Measurements from ENCODE around the gene KLK3. TPM values are rescaled to one million over a fixed set of nuclear protein-coding genes. Genes with fewer than 3 reads are reported as not detected.

KLK3 gene
- polyA plus RNA-seq, 6 donors from 2014 or later: not detected

GRCh38 chr19:50897612-50898011 lies 42.9 kb downstream of the KLK3 start:
- peaks cover 0 to 12% of the 10 kb centered on the region in 2 donors for H3K36me3 Mint-ChIP-seq
- peak overlapping the region in 1 of 8 donors; percentile 12 for H3K4me3 Mint-ChIP-seq
- ATAC-seq (ENCODE audit: low read depth in 2 of 2) (no peak), DNase-seq (no peak)
- peaks cover 5 to 17% (median 8%) of the 10 kb centered on the region in 3 donors for H3K27me3 Mint-ChIP-seq
- peak overlapping the region in 5 of 6 donors; percentile 0 to 96 (median 90) for H3K27ac Mint-ChIP-seq
- peaks cover 7 to 51% (median 9%) of the 10 kb centered on the region in 3 donors for H3K4me1 Mint-ChIP-seq
- peaks cover 0 to 12% (median 7%) of the 10 kb centered on the region in 7 donors for H3K9me3 Mint-ChIP-seq

GRCh38 chr19:50898018-50898417 lies 43.3 kb downstream of the KLK3 start:
- Mint-ChIP-seq H3K36me3 (peaks cover 0 to 12% of the 10 kb centered on the region in 2 donors), H3K4me1 (peaks cover 7 to 50% (median 9%) of the 10 kb centered on the region in 3 donors), H3K4me3 (peak overlapping the region in 1 of 8 donors; percentile 12), H3K27me3 (peaks cover 5 to 17% (median 8%) of the 10 kb centered on the region in 3 donors), H3K27ac (peak overlapping the region in 4 of 6 donors; percentile 0 to 96 (median 68)), H3K9me3 (peaks cover 0 to 12% (median 7%) of the 10 kb centered on the region in 7 donors)
- DNase-seq (no peak), ATAC-seq (ENCODE audit: low read depth in 2 of 2) (no peak)

- DNase-seq (no peak), ATAC-seq (ENCODE audit: low read depth in 2 of 2) (no peak)
- Mint-ChIP-seq H3K36me3 (peaks cover 0 to 9% of the 10 kb centered on the region in 2 donors), H3K27me3 (peaks cover 5 to 17% (median 8%) of the 10 kb centered on the region in 3 donors), H3K9me3 (peaks cover 0 to 9% (median 5%) of the 10 kb centered on the region in 7 donors), H3K4me3 (no peak overlapping the region), H3K4me1 (peaks cover 7 to 45% (median 9%) of the 10 kb centered on the region in 3 donors), H3K27ac (peak overlapping the region in 1 of 6 donors; percentile 80)
These were observed 44.9 kb downstream of the KLK3 start for GRCh38 chr19:50899569-50899968.

- Mint-ChIP-seq H3K27me3 (peaks cover 13 to 24% (median 14%) of the 10 kb centered on the region in 3 donors), H3K9me3 (peaks cover 0 to 1% (median 0%) of the 10 kb centered on the region in 7 donors), H3K4me3 (no peak overlapping the region), H3K36me3 (no peaks in the 10 kb centered on the region), H3K27ac (no peak overlapping the region), H3K4me1 (peaks cover 0 to 19% (median 0%) of the 10 kb centered on the region in 3 donors)
- ATAC-seq (ENCODE audit: low read depth in 2 of 2) (no peak), DNase-seq (no peak)
These were observed 47.9 kb downstream of the KLK3 start for GRCh38 chr19:50902640-50903039.

GRCh38 chr19:50906217-50906616 lies 51.5 kb downstream of the KLK3 start:
- DNase-seq (no peak), ATAC-seq (ENCODE audit: low read depth in 2 of 2) (no peak)
- H3K27ac Mint-ChIP-seq: no peak overlapping the region
- peaks cover 0 to 1% (median 0%) of the 10 kb centered on the region in 7 donors for H3K9me3 Mint-ChIP-seq
- H3K36me3 Mint-ChIP-seq: no peaks in the 10 kb centered on the region
- H3K4me3 Mint-ChIP-seq: peak overlapping the region in 1 of 8 donors; percentile 25
- H3K27me3 Mint-ChIP-seq: peaks cover 0 to 31% (median 14%) of the 10 kb centered on the region in 3 donors
- peaks cover 6 to 21% (median 9%) of the 10 kb centered on the region in 3 donors for H3K4me1 Mint-ChIP-seq

GRCh38 chr19:50908336-50908735 lies 53.6 kb downstream of the KLK3 start:
- ATAC-seq (ENCODE audit: low read depth in 2 of 2) (no peak), DNase-seq (no peak)
- Mint-ChIP-seq H3K36me3 (no peaks in the 10 kb centered on the region), H3K4me3 (peak overlapping the region in 1 of 8 donors; percentile 12), H3K4me1 (peaks cover 9 to 28% (median 10%) of the 10 kb centered on the region in 3 donors), H3K27me3 (peaks cover 0 to 27% (median 9%) of the 10 kb centered on the region in 3 donors), H3K9me3 (peaks cover 0 to 3% (median 0%) of the 10 kb centered on the region in 7 donors), H3K27ac (peak overlapping the region in 1 of 6 donors; percentile 25)

- H3K27me3 Mint-ChIP-seq: peaks cover 0 to 27% (median 9%) of the 10 kb centered on the region in 3 donors
- peak; percentile 36 to 43 for ATAC-seq (ENCODE audit: low read depth in 2 of 2)
- peak overlapping the region; percentile 7 to 86 (median 63) for H3K4me3 Mint-ChIP-seq
- no peaks in the 10 kb centered on the region for H3K36me3 Mint-ChIP-seq
- H3K4me1 Mint-ChIP-seq: peaks cover 9 to 28% (median 10%) of the 10 kb centered on the region in 3 donors
- H3K27ac Mint-ChIP-seq: peak overlapping the region in 1 of 6 donors; percentile 26
- DNase-seq: no peak
- peaks cover 0 to 3% (median 0%) of the 10 kb centered on the region in 7 donors for H3K9me3 Mint-ChIP-seq
These were observed 54.7 kb downstream of the KLK3 start for GRCh38 chr19:50909240-50910070.

Other genes with a start within 250 kb of the KLK3 start
- under 1 TPM in 1 of 6 donors, not detected in 5; 0.11 TPM for gene SYT3, start 215.0 kb upstream of the KLK3 start, polyA plus RNA-seq (ENCODE audit: low read depth in 6 of 6)
- 1 to 10 TPM in 2 of 6 donors, not detected in 4; 1.1 to 1.2 TPM for gene C19orf81, start 205.5 kb upstream of the KLK3 start, polyA plus RNA-seq (ENCODE audit: low read depth in 6 of 6)
- gene SHANK1, start 135.1 kb upstream of the KLK3 start, polyA plus RNA-seq (ENCODE audit: low read depth in 6 of 6): not detected
- 1 to 10 TPM in 2 of 6 donors, under 1 TPM in 4; 0.49 to 1.1 (median 0.69) TPM for gene CLEC11A, start 131.6 kb upstream of the KLK3 start, polyA plus RNA-seq (ENCODE audit: low read depth in 6 of 6)
- gene GPR32, start 84.5 kb upstream of the KLK3 start, polyA plus RNA-seq (ENCODE audit: low read depth in 6 of 6): not detected
- gene ACP4, start 64.5 kb upstream of the KLK3 start, polyA plus RNA-seq (ENCODE audit: low read depth in 6 of 6): not detected
- 1 to 10 TPM; 1.2 to 6.7 (median 2.0) TPM for gene KLK1, start 31.1 kb upstream of the KLK3 start, polyA plus RNA-seq (ENCODE audit: low read depth in 6 of 6)
- gene KLK15, start 21.3 kb upstream of the KLK3 start, polyA plus RNA-seq (ENCODE audit: low read depth in 6 of 6): not detected
- under 1 TPM in 2 of 6 donors, not detected in 4; 0.36 to 0.47 TPM for gene KLK2, start 18.5 kb downstream of the KLK3 start, polyA plus RNA-seq (ENCODE audit: low read depth in 6 of 6)
- under 1 TPM in 1 of 6 donors, not detected in 5; 0.56 TPM for gene KLK4, start 56.5 kb downstream of the KLK3 start, polyA plus RNA-seq (ENCODE audit: low read depth in 6 of 6)
- not detected for gene KLK5, start 98.1 kb downstream of the KLK3 start, polyA plus RNA-seq (ENCODE audit: low read depth in 6 of 6)
- not detected for gene KLK6, start 114.7 kb downstream of the KLK3 start, polyA plus RNA-seq (ENCODE audit: low read depth in 6 of 6)
- not detected for gene KLK7, start 129.0 kb downstream of the KLK3 start, polyA plus RNA-seq (ENCODE audit: low read depth in 6 of 6)
- not detected for gene KLK8, start 146.7 kb downstream of the KLK3 start, polyA plus RNA-seq (ENCODE audit: low read depth in 6 of 6)
- gene KLK10, start 164.8 kb downstream of the KLK3 start, polyA plus RNA-seq (ENCODE audit: low read depth in 6 of 6): not detected
- not detected for gene KLK11, start 171.7 kb downstream of the KLK3 start, polyA plus RNA-seq (ENCODE audit: low read depth in 6 of 6)
- gene KLK12, start 180.1 kb downstream of the KLK3 start, polyA plus RNA-seq (ENCODE audit: low read depth in 6 of 6): not detected
- gene KLK13, start 210.2 kb downstream of the KLK3 start, polyA plus RNA-seq (ENCODE audit: low read depth in 6 of 6): not detected
- gene KLK14, start 228.0 kb downstream of the KLK3 start, polyA plus RNA-seq (ENCODE audit: low read depth in 6 of 6): under 1 TPM in 1 of 6 donors, not detected in 5; 0.49 TPM

All from naive B cell (primary cell).